Measurements from ENCODE around the gene GNAO1. TPM values are rescaled to one million over a fixed set of nuclear protein-coding genes. Genes with fewer than 3 reads are reported as not detected.

The GNAO1 gene
- polyA plus RNA-seq, 1 experiment, result 10.8 TPM

DNA sequence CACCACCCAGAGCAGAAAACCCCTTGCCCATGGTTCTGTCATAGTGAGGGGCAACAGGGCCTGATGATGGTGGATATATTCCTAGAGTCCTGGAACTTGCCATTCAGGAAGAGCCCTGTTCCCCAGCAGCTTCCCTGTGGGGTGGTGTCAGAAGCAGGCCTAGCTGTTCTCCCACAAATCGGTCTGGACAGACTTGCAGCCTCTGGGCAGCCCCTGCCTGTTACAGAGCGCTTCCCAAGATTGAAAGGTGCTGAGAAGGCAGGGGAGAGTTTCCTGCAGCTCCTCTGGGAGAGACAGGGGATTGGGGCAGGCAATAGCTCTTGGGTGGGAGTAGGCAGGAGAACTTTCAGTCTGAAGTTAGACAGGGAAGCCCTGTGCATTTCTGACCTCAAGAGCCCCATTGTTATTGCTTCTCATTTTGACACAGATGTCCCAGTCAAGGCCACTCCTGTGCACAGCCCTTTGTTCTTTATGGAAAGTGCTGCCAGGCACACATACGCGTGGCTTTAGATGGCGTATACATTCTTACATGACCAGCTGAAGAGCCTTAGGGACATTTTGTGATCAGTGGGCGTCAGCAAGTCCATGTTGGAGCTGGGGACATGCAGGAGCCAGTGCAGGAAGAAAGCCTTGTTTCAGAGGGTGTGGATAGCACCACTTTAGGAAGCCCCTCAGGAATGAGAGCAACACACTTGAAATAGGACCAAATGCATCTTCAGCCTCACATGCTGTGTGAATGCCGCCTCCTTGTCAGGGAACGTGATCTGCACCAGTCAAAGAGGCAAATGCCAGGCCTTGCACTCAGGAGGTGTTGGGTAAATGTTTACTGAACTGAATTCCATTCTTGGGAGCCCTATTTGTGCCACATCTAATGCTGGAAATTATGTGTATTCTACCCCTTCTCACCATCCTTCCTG, 67.5 kb downstream of the GNAO1 start:
- ChIA-PET POLR2A (no interaction called here), CTCF (no interaction called here)
- Histone ChIP-seq H3K4me3 (ENCODE audit: low read depth, low read length) (no peak overlapping the region), H3K27me3 (ENCODE audit: control insufficient read depth, insufficient read depth, low read length) (no peaks in the 10 kb centered on the region; the same call in 1 of the 2 replicates), H3K36me3 (ENCODE audit: control insufficient read depth, insufficient read depth, low read length) (no peaks in the 10 kb centered on the region; the same call in 1 of the 2 replicates)
- TF ChIP-seq, protein P1, sequence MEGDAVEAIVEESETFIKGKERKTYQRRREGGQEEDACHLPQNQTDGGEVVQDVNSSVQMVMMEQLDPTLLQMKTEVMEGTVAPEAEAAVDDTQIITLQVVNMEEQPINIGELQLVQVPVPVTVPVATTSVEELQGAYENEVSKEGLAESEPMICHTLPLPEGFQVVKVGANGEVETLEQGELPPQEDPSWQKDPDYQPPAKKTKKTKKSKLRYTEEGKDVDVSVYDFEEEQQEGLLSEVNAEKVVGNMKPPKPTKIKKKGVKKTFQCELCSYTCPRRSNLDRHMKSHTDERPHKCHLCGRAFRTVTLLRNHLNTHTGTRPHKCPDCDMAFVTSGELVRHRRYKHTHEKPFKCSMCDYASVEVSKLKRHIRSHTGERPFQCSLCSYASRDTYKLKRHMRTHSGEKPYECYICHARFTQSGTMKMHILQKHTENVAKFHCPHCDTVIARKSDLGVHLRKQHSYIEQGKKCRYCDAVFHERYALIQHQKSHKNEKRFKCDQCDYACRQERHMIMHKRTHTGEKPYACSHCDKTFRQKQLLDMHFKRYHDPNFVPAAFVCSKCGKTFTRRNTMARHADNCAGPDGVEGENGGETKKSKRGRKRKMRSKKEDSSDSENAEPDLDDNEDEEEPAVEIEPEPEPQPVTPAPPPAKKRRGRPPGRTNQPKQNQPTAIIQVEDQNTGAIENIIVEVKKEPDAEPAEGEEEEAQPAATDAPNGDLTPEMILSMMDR (IDR thresholded peaks at IDR 0.05; ENCODE audit: insufficient read depth, low read depth, low read length), result no peak
- DNase-seq (ENCODE audit: low read depth), result no peak

DNA sequence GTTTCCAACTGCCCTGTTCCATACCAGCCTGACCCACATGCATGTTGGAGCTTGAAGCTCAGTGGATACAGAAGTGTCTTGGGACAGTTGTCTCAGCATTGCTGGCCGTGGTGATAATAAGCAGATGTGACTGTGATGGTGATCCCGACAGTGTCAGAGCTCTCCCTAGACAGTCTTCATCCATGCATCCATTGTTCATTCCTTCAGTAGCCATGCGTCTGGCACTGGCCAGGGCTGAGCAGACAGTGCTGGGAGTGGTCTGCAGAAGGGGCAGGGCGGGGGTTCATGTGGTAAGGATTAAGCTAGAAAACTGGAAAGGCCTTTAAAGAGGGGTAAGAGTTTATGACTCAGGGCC, 68.1 kb downstream of the GNAO1 start:
- CTCF ChIA-PET, result interaction anchor here (0.6 kb wide), 1 partner anchor 22 kb away, joined by 3 read pairs; no protein-coding TSS in a partner anchor
- no peaks in the 10 kb centered on the region; the same call in 1 of the 2 replicates for H3K27me3 ChIP-seq (ENCODE audit: control insufficient read depth, insufficient read depth, low read length)
- POLR2A ChIA-PET, result no interaction called here
- no peak overlapping the region for H3K4me3 ChIP-seq (ENCODE audit: low read depth, low read length)
- DNase-seq (ENCODE audit: low read depth), result no peak
- TF ChIP-seq, protein P1 (IDR thresholded peaks at IDR 0.05; ENCODE audit: insufficient read depth, low read depth, low read length), result no peak
- no peaks in the 10 kb centered on the region; the same call in 1 of the 2 replicates for H3K36me3 ChIP-seq (ENCODE audit: control insufficient read depth, insufficient read depth, low read length)

DNA sequence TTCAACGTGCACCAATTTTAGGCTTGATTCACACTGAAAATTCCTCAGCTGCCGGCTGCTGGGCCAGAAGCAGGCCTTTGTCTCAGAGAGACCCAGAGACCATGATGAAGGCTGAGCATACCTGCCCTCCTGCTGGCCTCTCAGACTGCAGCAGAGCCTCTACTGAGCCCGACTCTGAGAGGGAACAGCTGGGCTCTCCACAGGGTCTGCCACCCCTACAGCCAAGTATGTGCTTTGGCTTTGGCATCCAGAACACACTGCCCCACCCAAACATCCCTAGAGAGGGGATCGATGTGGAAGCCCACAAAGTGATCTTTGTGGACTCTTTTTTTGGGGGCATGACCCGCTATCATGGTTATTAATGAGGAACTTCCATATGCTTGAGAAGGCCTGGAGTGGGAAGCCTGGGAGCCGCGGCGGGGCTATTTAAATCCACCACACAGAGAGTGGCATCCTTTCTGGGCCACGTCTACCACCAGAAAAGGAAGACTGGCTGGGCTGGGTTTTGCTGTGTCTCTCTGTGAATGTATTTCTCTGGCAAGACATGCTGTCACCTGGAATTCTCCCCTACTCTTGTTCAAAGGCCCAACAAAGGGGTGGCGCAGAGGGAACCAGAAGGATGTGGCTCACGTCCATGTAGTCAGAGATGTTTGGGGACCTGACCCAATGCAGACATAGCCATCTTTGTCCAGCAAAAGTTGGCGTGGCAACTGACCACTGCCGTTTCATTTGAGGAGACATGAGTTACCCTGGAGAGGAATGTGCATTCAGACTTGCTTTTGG, 69.3 kb downstream of the GNAO1 start:
- TF ChIP-seq, protein P1 (IDR thresholded peaks at IDR 0.05; ENCODE audit: insufficient read depth, low read depth, low read length), result no peak
- Histone ChIP-seq H3K36me3 (ENCODE audit: control insufficient read depth, insufficient read depth, low read length) (no peaks in the 10 kb centered on the region; the same call in 1 of the 2 replicates), H3K27me3 (ENCODE audit: control insufficient read depth, insufficient read depth, low read length) (no peaks in the 10 kb centered on the region; the same call in 1 of the 2 replicates), H3K4me3 (ENCODE audit: low read depth, low read length) (no peak overlapping the region)
- POLR2A ChIA-PET, result no interaction called here
- CTCF ChIA-PET, result no interaction called here
- no peak for DNase-seq (ENCODE audit: low read depth)

DNA sequence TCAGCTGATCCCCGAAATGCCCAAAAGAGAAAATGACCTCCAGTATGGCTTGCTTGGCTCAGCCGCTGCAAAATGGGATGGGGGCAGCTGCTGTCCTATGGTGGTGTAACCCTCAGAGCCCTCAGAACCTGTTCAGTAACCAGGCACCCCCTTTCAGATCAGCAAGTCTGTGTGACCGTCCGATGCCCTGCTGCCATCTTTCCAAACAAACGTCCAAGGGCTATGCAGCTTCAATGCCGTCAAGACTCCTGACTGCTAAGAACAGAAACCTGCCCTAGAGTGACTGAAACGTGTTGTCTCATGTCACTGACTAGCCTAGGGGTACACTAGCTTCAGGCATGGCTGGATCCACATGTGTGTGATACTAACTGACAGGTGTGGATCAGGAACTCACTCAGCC, 70.4 kb downstream of the GNAO1 start:
- ChIA-PET CTCF (interaction anchor here (2.2 kb wide), 1 partner anchor 9 kb away, joined by 5 read pairs; no protein-coding TSS in a partner anchor), POLR2A (no interaction called here)
- no peaks in the 10 kb centered on the region for H3K36me3 ChIP-seq (ENCODE audit: control insufficient read depth, insufficient read depth, low read length)
- no peak overlapping the region for H3K4me3 ChIP-seq (ENCODE audit: low read depth, low read length)
- TF ChIP-seq, protein P1 (IDR thresholded peaks at IDR 0.05; ENCODE audit: insufficient read depth, low read depth, low read length), result no peak
- DNase-seq (ENCODE audit: low read depth), result no peak
- H3K27me3 ChIP-seq (ENCODE audit: control insufficient read depth, insufficient read depth, low read length), result no peaks in the 10 kb centered on the region; the same call in 1 of the 2 replicates

DNA sequence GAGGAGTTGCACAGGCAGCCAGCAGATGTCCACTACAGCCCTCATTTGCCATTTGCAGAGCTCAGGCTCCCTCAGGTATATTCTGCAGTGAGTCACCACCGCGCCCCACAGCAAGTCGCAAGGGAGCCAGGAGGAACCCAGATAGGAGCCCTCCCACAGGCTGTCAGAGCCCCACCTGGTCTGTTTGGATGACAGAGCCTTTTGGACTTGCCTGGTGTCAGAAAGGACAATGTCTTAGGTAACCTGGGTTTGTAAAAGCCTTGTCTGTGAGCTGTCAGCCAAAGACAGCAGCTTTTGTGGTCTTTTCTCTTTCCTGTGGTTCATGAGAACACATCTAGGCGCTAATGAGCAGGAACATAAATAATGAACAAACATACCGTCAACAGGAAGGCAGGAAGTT, 70.9 kb downstream of the GNAO1 start:
- no peaks in the 10 kb centered on the region for H3K36me3 ChIP-seq (ENCODE audit: control insufficient read depth, insufficient read depth, low read length)
- no peaks in the 10 kb centered on the region; the same call in 1 of the 2 replicates for H3K27me3 ChIP-seq (ENCODE audit: control insufficient read depth, insufficient read depth, low read length)
- ChIA-PET CTCF (interaction anchor here (1.5 to 2.2 kb wide), 2 partner anchors 9 to 14 kb away, joined by 3 to 5 read pairs; no protein-coding TSS in a partner anchor), POLR2A (no interaction called here)
- no peak for DNase-seq (ENCODE audit: low read depth)
- TF ChIP-seq, protein P1 (IDR thresholded peaks at IDR 0.05; ENCODE audit: insufficient read depth, low read depth, low read length), result no peak
- H3K4me3 ChIP-seq (ENCODE audit: low read depth, low read length), result no peak overlapping the region

All from BJ (cell line).